ENCODE data around the gene KRIT1. TPM values are rescaled to one million over a fixed set of nuclear protein-coding genes. Genes with fewer than 3 reads are reported as not detected.

The KRIT1 gene
- total and polyA plus RNA-seq, 2 of the 13 experiments (the other 11 are each of a cell fraction or from before 2014, with no cell fraction given), result 29.4 to 37.7 TPM

- in situ Hi-C loops (cut with HindIII; ENCODE audit: extremely low pct_ligation_motif_present, low pct_unique_long_range_greater_than_20kb) (no loop called here), intact Hi-C loops (cut with micrococcal nuclease; ENCODE audit: unreplicated experiment) (no loop called here)
- WGBS (ENCODE audit: low lambda C conversion rate), result 97% methylated on average over 1 of the region's 1 CpG
- Histone ChIP-seq H3K4me2 (ENCODE audit: low read depth, low read length) (no peak overlapping the region), H3K27me3 (ENCODE audit: control insufficient read depth in 1 of 2, insufficient read depth in 2 of 2, low read length in 2 of 2) (no peaks in the 10 kb centered on the region), H3K9ac (ENCODE audit: insufficient read depth, low read depth, low read length) (no peak overlapping the region), H3K9me3 (ENCODE audit: low read length) (no peaks in the 10 kb centered on the region), H3K4me1 (ENCODE audit: insufficient read depth, low read length) (no peaks in the 10 kb centered on the region), H3K36me3 (replicated peaks in 1 of 2; ENCODE audit: control insufficient read depth in 1 of 2, insufficient read depth in 2 of 2, low read length in 2 of 2) (peaks cover 8 to 61% of the 10 kb centered on the region in 2 experiments), H4K20me1 (ENCODE audit: insufficient read depth, low read length) (no peaks in the 10 kb centered on the region), H3K27ac (ENCODE audit: extremely low read length, insufficient read depth, low read length) (no peak overlapping the region), H3K4me3 (replicated peaks in 1 of 3; ENCODE audit: insufficient read depth in 1 of 3, low read depth in 2 of 3, low read length in 3 of 3) (no peak overlapping the region), H2AFZ (ENCODE audit: low read length) (no peak overlapping the region), H3K79me2 (ENCODE audit: insufficient read depth, low read length) (no peaks in the 10 kb centered on the region)
- no peak for DNase-seq (ENCODE audit: low spot score)
- FAIRE-seq, result no peak
- no TSS peak for BruUV-seq (replicated peaks)
- CTCF ChIA-PET (ENCODE audit: low intra/inter-chr PET ratio, low total read pairs), result no interaction called here
- TF ChIP-seq ZNF160 (CRISPR knock-in tag; IDR thresholded peaks at IDR 0.05) (peak; percentile 85), HMGA1 (CRISPR knock-in tag; conservative IDR thresholded peaks at IDR 0.05) (no peak)
- no peak for ATAC-seq
- POLR2A ChIA-PET, result no interaction called here
Measured at GRCh38 chr7:92206672-92207071, 39.0 kb downstream of the KRIT1 start.

GRCh38 chr7:92205987-92206386 lies 39.7 kb downstream of the KRIT1 start:
- BruUV-seq (replicated peaks), result no TSS peak
- Histone ChIP-seq H3K27ac (ENCODE audit: extremely low read length, insufficient read depth, low read length) (no peak overlapping the region), H3K4me3 (replicated peaks in 1 of 3; ENCODE audit: insufficient read depth in 1 of 3, low read depth in 2 of 3, low read length in 3 of 3) (no peak overlapping the region), H3K36me3 (replicated peaks in 1 of 2; ENCODE audit: control insufficient read depth in 1 of 2, insufficient read depth in 2 of 2, low read length in 2 of 2) (peaks cover 8 to 57% of the 10 kb centered on the region in 2 experiments), H3K9me3 (ENCODE audit: low read length) (no peaks in the 10 kb centered on the region), H3K79me2 (ENCODE audit: insufficient read depth, low read length) (no peaks in the 10 kb centered on the region), H4K20me1 (ENCODE audit: insufficient read depth, low read length) (no peaks in the 10 kb centered on the region), H3K9ac (ENCODE audit: insufficient read depth, low read depth, low read length) (no peak overlapping the region), H2AFZ (ENCODE audit: low read length) (no peak overlapping the region), H3K4me1 (ENCODE audit: insufficient read depth, low read length) (no peaks in the 10 kb centered on the region), H3K4me2 (ENCODE audit: low read depth, low read length) (no peak overlapping the region), H3K27me3 (ENCODE audit: control insufficient read depth in 1 of 2, insufficient read depth in 2 of 2, low read length in 2 of 2) (no peaks in the 10 kb centered on the region)
- TF ChIP-seq MXD4 (CRISPR knock-in tag; IDR thresholded peaks at IDR 0.05) (no peak), POLR2AphosphoS5 (IDR thresholded peaks at IDR 0.05; ENCODE audit: low read depth, low read length) (no peak), TBL1XR1 (IDR thresholded peaks at IDR 0.05; ENCODE audit: borderline replicate concordance, low read length, partially characterized antibody) (no peak), PATZ1 (CRISPR knock-in tag; IDR thresholded peaks at IDR 0.05) (no peak), WIZ (CRISPR knock-in tag; IDR thresholded peaks at IDR 0.05) (no peak), HNRNPH1 (optimal IDR thresholded peaks at IDR 0.05; ENCODE audit: low read depth, low read length) (no peak), CENPT (CRISPR knock-in tag; IDR thresholded peaks at IDR 0.05; ENCODE audit: low read depth) (no peak), ZNF30 (CRISPR knock-in tag; IDR thresholded peaks at IDR 0.05) (no peak), MED13 (CRISPR knock-in tag; IDR thresholded peaks at IDR 0.05) (no peak), KLF12 (CRISPR knock-in tag; IDR thresholded peaks at IDR 0.05; ENCODE audit: borderline replicate concordance) (no peak), NFYB (CRISPR knock-in tag; IDR thresholded peaks at IDR 0.05) (no peak), BCL6 (CRISPR knock-in tag; IDR thresholded peaks at IDR 0.05) (no peak), ZNF230 (CRISPR knock-in tag; IDR thresholded peaks at IDR 0.05) (no peak), RBAK (CRISPR knock-in tag; IDR thresholded peaks at IDR 0.05) (no peak), ZSCAN5A (CRISPR knock-in tag; IDR thresholded peaks at IDR 0.05; ENCODE audit: borderline replicate concordance) (no peak), ZNF496 (CRISPR knock-in tag; IDR thresholded peaks at IDR 0.05; ENCODE audit: insufficient replicate concordance) (no peak), FOXA3 (CRISPR knock-in tag; IDR thresholded peaks at IDR 0.05) (no peak)
- peak; percentile 59; the same call in 2 of the 3 replicates for ATAC-seq
- ChIA-PET POLR2A (no interaction called here), CTCF (ENCODE audit: low intra/inter-chr PET ratio, low total read pairs) (no interaction called here)
- in situ Hi-C loops (cut with HindIII; ENCODE audit: extremely low pct_ligation_motif_present, low pct_unique_long_range_greater_than_20kb) (no loop called here), intact Hi-C loops (cut with micrococcal nuclease; ENCODE audit: unreplicated experiment) (no loop called here)
- no peak for FAIRE-seq
- DNase-seq (ENCODE audit: low spot score), result no peak
- 100% methylated on average over 1 of the region's 3 CpGs for WGBS (ENCODE audit: low lambda C conversion rate)
